H4 (cell line): Measurements from ENCODE around the gene TSR3. TPM values are rescaled to one million over a fixed set of nuclear protein-coding genes. Genes with fewer than 3 reads are reported as not detected.

ENCODE experiments used
- DNase-seq: peaks from one replicate; pipeline ENCODE4 v3.0.0-alpha.2; 2015; ENCODE audit warnings: low spot score
- total RNA-seq: library from RNA; depleted of rRNA; stranded (reverse); fragments of >200 nt; shearing (Covaris generic); gene quantifications from 2 replicates; pipeline ENCODE4 v1.2.3, GENCODE V29; 2014

TSR3 gene
- total RNA-seq, 1 experiment from 2014 or later, result 41.5 TPM

- no peak for DNase-seq
Measured at GRCh38 chr16:1324286-1324826, 27.3 kb downstream of the TSR3 start.

GRCh38 chr16:1323296-1324239 is 28.1 kb downstream of the TSR3 start:
- no peak for DNase-seq

GRCh38 chr16:1322407-1322806 is 29.3 kb downstream of the TSR3 start:
- DNase-seq, result no peak

- DNase-seq, result no peak
Measured at GRCh38 chr16:1320658-1321240, 30.9 kb downstream of the TSR3 start.

GRCh38 chr16:1320097-1320496 is 31.6 kb downstream of the TSR3 start:
- DNase-seq, result no peak

GRCh38 chr16:1319041-1319440 is 32.6 kb downstream of the TSR3 start:
- no peak for DNase-seq

GRCh38 chr16:1318268-1318545 is 33.5 kb downstream of the TSR3 start:
- no peak for DNase-seq

GRCh38 chr16:1317479-1318267 is 34.0 kb downstream of the TSR3 start:
- no peak for DNase-seq

GRCh38 chr16:1316033-1316405 is 35.7 kb downstream of the TSR3 start:
- no peak for DNase-seq

- DNase-seq, result no peak
Measured at GRCh38 chr16:1315081-1316032, 36.3 kb downstream of the TSR3 start.

- no peak for DNase-seq
Measured at GRCh38 chr16:1314399-1315068, 37.1 kb downstream of the TSR3 start.

GRCh38 chr16:1313721-1314369 is 37.8 kb downstream of the TSR3 start:
- no peak for DNase-seq

GRCh38 chr16:1312903-1313302 is 38.8 kb downstream of the TSR3 start:
- DNase-seq, result no peak

GRCh38 chr16:1312467-1312816 is 39.2 kb downstream of the TSR3 start:
- no peak for DNase-seq

GRCh38 chr16:1311738-1312466 is 39.8 kb downstream of the TSR3 start:
- no peak for DNase-seq

GRCh38 chr16:1311212-1311737 is 40.4 kb downstream of the TSR3 start:
- DNase-seq, result no peak

GRCh38 chr16:1310832-1311200 is 40.9 kb downstream of the TSR3 start:
- DNase-seq, result no peak

GRCh38 chr16:1309888-1310831 is 41.5 kb downstream of the TSR3 start:
- no peak for DNase-seq
